MCF 10A (cell line): ENCODE data around the gene DIP2C. TPM values are rescaled to one million over a fixed set of nuclear protein-coding genes. Genes with fewer than 3 reads are reported as not detected.

ENCODE experiments used
- BruUV-seq: library from RNA; stranded (reverse); fragments of 400-500 nt; replicated peaks from 2 replicates; lab custom pipeline; 2021; lab: Mats Ljungman, UMichigan
- CTCF ChIA-PET: fragments of 300-600 bp; sonication (Branson Sonifier 250); formaldehyde crosslinking; extraction: SDS; loops from one replicate; lab custom pipeline; 2021; ENCODE audit warnings: antibody characterized with exemption, inconsistent platforms; lab: Yijun Ruan, JAX
- POLR2A ChIA-PET: fragments of 300-600, 350-650 bp; sonication (Branson Sonifier 250); formaldehyde crosslinking; extraction: SDS; loops from one replicate; lab custom pipeline; 2020; ENCODE audit warnings: antibody characterized with exemption, inconsistent platforms; lab: Yijun Ruan, JAX
- DNase-seq: peaks from one replicate; pipeline ENCODE4 v3.0.0-alpha.2; 2018; ENCODE audit not compliant: unreplicated experiment
- H3K27ac Mint-ChIP-seq: one replicate; pipeline ENCODE4 v1.8.0; 2022; ENCODE audit warnings: mild to moderate bottlenecking, low read depth, mixed read lengths; ENCODE audit not compliant: unreplicated experiment
- H3K27me3 Mint-ChIP-seq: one replicate; pipeline ENCODE4 v1.8.0; 2022; ENCODE audit warnings: mixed read lengths; ENCODE audit not compliant: insufficient read depth, unreplicated experiment
- H3K36me3 Mint-ChIP-seq: one replicate; pipeline ENCODE4 v1.8.0; 2022; ENCODE audit warnings: mild to moderate bottlenecking, moderate library complexity, mixed read lengths; ENCODE audit not compliant: insufficient read depth, unreplicated experiment
- H3K4me1 Mint-ChIP-seq: one replicate; pipeline ENCODE4 v1.8.0; 2022; ENCODE audit warnings: mixed read lengths; ENCODE audit not compliant: insufficient read depth, unreplicated experiment
- H3K4me3 Mint-ChIP-seq: one replicate; pipeline ENCODE4 v1.8.0; 2022; ENCODE audit warnings: mild to moderate bottlenecking, moderate library complexity, mixed read lengths; ENCODE audit not compliant: unreplicated experiment
- H3K9me3 Mint-ChIP-seq: one replicate; pipeline ENCODE4 v1.8.0; 2022; ENCODE audit warnings: mixed read lengths; ENCODE audit not compliant: unreplicated experiment
- intact Hi-C: fragments of 100-400 bp; cut with micrococcal nuclease; formaldehyde crosslinking; loops from 2 replicates; pipeline ENCODE4 v1.14.1; 2022
- total RNA-seq: library from RNA; stranded (reverse); gene quantifications from 2 replicates; pipeline ENCODE4 v1.2.3, GENCODE V29; 2022
- TF ChIP-seq, protein P1 (sequence below): fragments of 200-600 bp; IDR thresholded peaks from one replicate; pipeline ENCODE4 v1.8.0; 2022; ENCODE audit warnings: antibody characterized with exemption, mild to moderate bottlenecking; ENCODE audit not compliant: unreplicated experiment

Gene DIP2C
- total RNA-seq, 1 experiment from 2014 or later, result 0.37 TPM

DNA sequence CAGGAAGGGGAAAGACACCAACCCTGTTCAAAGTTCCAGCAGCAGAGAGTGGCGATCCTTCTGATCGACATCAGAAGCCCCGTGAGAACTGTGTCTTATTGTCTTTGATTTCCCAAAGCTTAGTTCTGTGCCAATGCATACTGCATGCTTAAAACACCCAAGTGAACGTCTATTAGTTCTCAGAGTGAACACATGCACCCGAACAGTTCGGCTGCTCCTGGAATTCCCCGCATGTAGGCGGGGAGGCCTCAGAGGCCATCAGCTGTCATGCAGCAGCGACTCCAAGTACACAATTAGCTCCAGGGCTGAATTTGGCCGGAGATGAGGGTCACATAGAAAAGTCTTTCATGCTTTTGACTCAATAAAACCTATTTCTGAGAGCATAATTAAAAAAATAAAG is 277.4 kb downstream of the DIP2C start:
- intact Hi-C loops, result no loop called here
- Mint-ChIP-seq H3K27me3 (peaks cover 2% of the 10 kb centered on the region), H3K4me3 (no peak overlapping the region), H3K9me3 (no peaks in the 10 kb centered on the region), H3K27ac (no peak overlapping the region), H3K4me1 (no peaks in the 10 kb centered on the region), H3K36me3 (no peaks in the 10 kb centered on the region)
- no TSS peak for BruUV-seq
- ChIA-PET CTCF (no interaction called here), POLR2A (no interaction called here)
- TF ChIP-seq, protein P1, sequence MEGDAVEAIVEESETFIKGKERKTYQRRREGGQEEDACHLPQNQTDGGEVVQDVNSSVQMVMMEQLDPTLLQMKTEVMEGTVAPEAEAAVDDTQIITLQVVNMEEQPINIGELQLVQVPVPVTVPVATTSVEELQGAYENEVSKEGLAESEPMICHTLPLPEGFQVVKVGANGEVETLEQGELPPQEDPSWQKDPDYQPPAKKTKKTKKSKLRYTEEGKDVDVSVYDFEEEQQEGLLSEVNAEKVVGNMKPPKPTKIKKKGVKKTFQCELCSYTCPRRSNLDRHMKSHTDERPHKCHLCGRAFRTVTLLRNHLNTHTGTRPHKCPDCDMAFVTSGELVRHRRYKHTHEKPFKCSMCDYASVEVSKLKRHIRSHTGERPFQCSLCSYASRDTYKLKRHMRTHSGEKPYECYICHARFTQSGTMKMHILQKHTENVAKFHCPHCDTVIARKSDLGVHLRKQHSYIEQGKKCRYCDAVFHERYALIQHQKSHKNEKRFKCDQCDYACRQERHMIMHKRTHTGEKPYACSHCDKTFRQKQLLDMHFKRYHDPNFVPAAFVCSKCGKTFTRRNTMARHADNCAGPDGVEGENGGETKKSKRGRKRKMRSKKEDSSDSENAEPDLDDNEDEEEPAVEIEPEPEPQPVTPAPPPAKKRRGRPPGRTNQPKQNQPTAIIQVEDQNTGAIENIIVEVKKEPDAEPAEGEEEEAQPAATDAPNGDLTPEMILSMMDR, result no peak
- no peak for DNase-seq

DNA sequence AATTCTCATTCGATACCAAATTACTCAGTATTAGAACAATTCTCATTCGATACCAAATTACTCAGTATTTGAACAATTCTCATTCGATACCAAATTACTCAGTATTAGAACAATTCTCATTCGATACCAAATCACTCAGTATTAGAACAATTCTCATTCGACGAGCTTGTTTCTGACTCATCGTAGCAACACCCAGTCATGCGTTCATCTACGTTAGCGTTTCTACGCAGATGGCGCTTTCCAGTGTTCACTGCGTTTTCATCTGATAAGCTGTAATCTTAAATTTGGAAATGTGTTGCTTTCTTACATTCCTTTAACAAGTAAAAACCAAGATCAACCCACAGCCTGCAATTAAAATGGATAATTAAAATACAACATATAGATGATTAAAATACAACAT is 277.9 kb downstream of the DIP2C start:
- no TSS peak for BruUV-seq
- ChIA-PET CTCF (no interaction called here), POLR2A (interaction anchor here (0.7 kb wide), 1 partner anchor 639 kb away, joined by 4 read pairs; no protein-coding TSS in a partner anchor)
- Mint-ChIP-seq H3K4me3 (no peak overlapping the region), H3K27ac (no peak overlapping the region), H3K36me3 (no peaks in the 10 kb centered on the region), H3K27me3 (peaks cover 7% of the 10 kb centered on the region), H3K9me3 (no peaks in the 10 kb centered on the region), H3K4me1 (no peaks in the 10 kb centered on the region)
- intact Hi-C loops, result no loop called here
- DNase-seq, result no peak
- TF ChIP-seq, protein P1, result no peak

- BruUV-seq, result no TSS peak
- DNase-seq, result no peak
- H3K36me3 Mint-ChIP-seq, result no peaks in the 10 kb centered on the region
- peaks cover 16% of the 10 kb centered on the region for H3K27me3 Mint-ChIP-seq
- H3K4me1 Mint-ChIP-seq, result no peaks in the 10 kb centered on the region
- H3K4me3 Mint-ChIP-seq, result no peak overlapping the region
- CTCF ChIA-PET, result no interaction called here
- intact Hi-C loops, result no loop called here
- no peak overlapping the region for H3K27ac Mint-ChIP-seq
- POLR2A ChIA-PET, result interaction anchor here (1.0 kb wide), 1 partner anchor 23 kb away, joined by 3 read pairs; no protein-coding TSS in a partner anchor
- H3K9me3 Mint-ChIP-seq, result no peaks in the 10 kb centered on the region
- TF ChIP-seq, protein P1, result no peak
Observed at GRCh38 chr10:409408-410040, 279.9 kb downstream of the DIP2C start.

GRCh38 chr10:408236-408635 is 281.2 kb downstream of the DIP2C start:
- no peak overlapping the region for H3K27ac Mint-ChIP-seq
- intact Hi-C loops, result no loop called here
- H3K4me3 Mint-ChIP-seq, result no peak overlapping the region
- no peaks in the 10 kb centered on the region for H3K4me1 Mint-ChIP-seq
- no TSS peak for BruUV-seq
- H3K27me3 Mint-ChIP-seq, result peaks cover 16% of the 10 kb centered on the region
- ChIA-PET CTCF (interaction anchor here (0.6 kb wide), 1 partner anchor 79 kb away, joined by 4 read pairs; no protein-coding TSS in a partner anchor), POLR2A (no interaction called here)
- DNase-seq, result no peak
- TF ChIP-seq, protein P1, result no peak
- H3K36me3 Mint-ChIP-seq, result no peaks in the 10 kb centered on the region
- no peaks in the 10 kb centered on the region for H3K9me3 Mint-ChIP-seq
